RPMI8226 (cell line): ENCODE measurements around the gene B4GALT4.
"Not testable (repeated sequence)": the region's sequence is repeated elsewhere in the genome, so short reads cannot be mapped to it uniquely, and the experiment has no call there.

Experiments used
- DNase-seq: peaks from one replicate; pipeline ENCODE4 v3.0.0-alpha.2; 2015

Gene B4GALT4

DNA sequence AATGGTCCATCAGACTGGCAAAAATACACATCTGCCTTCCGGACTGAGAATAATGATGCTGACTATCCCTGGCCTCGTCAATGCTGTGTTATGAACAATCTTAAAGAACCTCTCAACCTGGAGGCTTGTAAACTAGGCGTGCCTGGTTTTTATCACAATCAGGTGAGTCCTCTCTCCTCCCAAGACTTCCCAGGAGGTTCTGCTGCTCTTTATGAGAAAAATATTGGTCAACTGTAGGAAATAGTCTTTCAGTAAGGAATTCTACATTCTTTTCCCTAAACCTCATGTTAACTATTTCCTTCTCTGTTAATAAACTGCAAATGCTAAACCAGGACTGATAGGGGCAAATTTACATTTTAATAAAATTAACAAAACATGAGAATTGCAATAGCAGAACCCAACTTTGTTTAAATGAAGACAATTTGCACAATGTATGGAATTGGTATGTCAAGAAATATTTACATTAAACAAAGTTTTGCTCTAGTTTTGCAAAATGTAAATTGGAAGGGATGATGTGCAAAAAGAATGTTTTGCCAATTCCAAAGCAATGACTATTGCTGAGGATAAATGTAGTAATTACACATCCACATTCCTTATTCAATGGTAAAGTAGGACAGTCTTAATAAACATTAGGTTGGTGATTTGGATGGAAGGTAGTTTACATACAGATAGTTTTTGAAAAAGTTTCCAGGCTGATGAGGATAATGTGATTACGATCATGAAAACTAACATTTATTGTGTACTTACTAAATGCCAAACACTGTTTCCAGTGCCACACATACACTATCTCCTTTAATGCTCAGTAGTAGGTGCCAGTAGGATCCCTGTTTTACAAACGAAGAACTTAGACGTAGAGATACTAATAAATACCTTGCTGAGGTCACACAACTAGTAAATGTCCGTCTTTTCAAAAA is 46.2 kb downstream of the B4GALT4 start:
- DNase-seq, result no peak

GRCh38 chr3:119191800-119192199 is 48.9 kb downstream of the B4GALT4 start:
- DNase-seq, result no peak

- DNase-seq, result no peak
Observed at GRCh38 chr3:119187266-119187665, 53.4 kb downstream of the B4GALT4 start.

DNA sequence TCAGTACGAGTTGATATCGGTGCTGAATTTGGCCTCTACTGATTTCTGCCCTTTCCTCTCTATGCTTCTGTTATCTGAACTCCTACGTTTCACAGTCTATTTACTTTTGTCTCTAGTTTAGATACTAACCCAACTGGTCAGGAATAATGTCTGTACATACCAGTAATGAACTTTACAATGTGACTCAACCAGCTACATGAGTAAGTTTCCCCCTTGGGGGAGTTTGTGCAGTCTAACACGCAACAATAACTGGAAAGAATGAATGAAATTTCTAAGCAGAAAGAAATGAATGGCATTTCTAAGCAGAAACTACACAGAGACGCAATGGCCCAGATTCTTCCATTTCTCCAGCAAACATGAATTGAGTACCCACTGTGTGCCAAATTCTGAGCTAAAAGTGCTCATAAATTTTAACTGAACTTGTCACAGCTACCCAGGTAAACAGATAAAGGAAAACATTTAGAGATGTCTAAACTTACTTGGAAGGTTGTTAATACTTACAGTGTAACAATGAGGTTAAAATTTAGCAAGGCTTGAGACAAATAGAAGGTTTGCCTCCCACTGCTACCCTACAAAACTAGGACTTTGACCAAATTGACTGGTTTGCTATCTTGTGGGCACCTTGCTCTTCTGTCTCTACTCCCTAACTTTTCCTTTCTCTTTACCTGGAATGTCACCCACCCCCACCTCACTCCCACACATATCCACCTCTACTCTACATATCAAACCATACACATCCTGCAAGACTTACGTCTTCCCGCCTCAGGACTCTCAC is 55.7 kb downstream of the B4GALT4 start:
- no peak for DNase-seq

DNA sequence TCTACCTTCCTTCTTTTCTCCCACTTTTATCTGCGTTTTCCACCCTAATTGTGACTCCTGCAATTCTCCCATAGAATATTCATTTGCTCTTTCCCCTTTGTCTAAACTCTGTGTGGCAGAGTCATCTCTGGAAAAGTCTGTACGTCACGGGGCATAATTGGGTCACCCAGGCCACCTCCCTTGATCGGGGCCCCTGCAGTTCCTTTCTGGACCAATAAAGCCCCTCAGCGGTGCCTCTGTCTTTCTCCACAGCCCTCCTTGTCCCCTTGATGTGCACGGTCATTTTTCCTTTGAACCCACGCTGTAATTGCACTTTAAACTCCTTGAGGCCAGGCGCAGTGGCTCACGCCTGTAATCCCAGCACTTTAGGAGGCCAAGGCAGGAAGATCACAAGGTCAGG is 56.6 kb downstream of the B4GALT4 start:
- no peak for DNase-seq

GRCh38 chr3:119181765-119182164 is 58.9 kb downstream of the B4GALT4 start:
- DNase-seq, result no peak

GRCh38 chr3:119177321-119177720 is 63.4 kb downstream of the B4GALT4 start:
- no peak for DNase-seq

DNA sequence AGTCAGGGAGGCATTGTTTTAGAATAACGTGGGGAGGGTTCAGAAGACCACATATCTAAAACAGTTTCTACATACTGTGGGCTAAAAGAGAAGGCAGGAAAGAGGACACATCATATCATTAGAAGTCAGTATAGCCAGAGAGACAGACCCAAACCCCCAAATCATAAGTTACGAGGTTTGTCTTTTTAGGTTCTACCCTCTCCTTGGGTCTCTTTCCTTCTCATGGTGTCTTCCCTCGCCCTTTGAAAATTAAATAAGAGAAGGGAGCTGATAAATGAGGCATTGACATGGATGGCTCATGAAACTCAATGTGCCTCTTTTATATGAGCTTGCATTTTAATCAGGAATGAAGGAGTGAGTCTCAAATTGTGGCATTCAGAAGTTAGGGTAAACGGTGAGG is 63.9 kb downstream of the B4GALT4 start:
- no peak for DNase-seq

GRCh38 chr3:119175872-119176756 is 64.6 kb downstream of the B4GALT4 start:
- no peak for DNase-seq

DNA sequence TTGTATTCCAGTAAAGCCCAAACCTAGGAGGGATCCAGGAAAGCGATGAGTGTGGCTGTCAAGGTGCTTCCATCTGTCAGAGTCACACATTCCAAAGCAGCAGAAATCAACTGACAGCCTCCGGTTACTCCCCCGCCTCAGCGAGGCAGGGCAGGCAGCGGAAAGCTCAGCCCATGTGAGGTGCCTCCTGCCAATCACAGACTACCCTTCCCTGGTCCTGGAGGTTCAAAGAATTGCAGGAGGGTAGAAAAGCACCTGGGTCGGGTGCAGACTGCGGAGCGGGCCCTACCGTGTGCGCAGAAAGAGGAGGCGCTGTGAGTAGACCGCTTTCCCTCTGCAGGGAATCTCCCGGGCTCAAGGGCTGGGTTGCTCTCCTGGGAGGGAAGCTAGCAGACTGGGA is 67.4 kb downstream of the B4GALT4 start, which contains the start of gene UPK1B:
UPK1B (plus strand) TSS at position 274 of the 400 bp plus-strand sequence. CDS start 13,144 bp downstream, outside the sequence.
- DNase-seq, result no peak

DNA sequence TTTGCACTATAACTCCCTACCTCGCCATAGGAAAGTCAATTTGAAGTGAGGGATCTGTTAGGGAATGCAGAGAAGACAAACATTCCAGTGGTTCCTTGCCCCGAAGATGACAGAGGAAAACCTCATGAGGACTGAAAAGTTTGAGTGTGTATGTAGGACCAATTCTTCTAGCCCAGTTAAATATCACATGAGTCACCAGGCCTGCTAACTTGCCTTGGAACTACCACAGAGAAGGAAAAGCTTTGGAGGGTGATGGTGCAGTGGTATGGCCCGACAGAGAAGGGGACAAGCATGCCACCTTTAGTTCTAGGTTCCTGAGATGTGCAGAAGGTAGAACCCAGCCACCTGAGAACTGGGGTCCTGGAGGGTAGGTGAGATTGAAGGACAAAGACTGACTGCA is 69.9 kb downstream of the B4GALT4 start:
- DNase-seq, result no peak

DNA sequence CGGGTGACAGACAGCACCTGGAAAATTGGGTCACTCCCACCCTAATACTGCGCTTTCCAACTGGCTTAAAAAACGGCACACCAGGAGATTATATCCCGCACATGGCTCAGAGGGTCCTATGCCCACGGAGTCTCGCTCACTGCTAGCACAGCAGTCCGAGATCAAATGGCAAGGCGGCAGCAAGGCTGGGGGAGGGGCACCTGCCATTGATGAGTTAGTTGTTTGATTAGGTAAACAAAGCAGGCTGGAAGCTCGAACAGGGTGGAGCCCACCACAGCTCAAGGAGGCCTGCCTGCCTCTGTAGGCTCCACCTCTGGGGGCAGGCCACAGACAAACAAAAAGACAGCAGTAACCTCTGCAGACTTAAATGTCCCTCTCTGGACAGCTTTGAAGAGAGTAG is 75.9 kb downstream of the B4GALT4 start:
- DNase-seq, result not testable (repeated sequence)
